Keratinocyte (primary cell): ENCODE data around the gene CHST15. TPM values are rescaled to one million over a fixed set of nuclear protein-coding genes. Genes with fewer than 3 reads are reported as not detected.

Experiments
- DNase-seq: peaks from one replicate; pipeline ENCODE4 v3.0.0-alpha.2; 2011; ENCODE audit warnings: low read depth, missing footprints, low spot score
- FAIRE-seq: peaks from 2 replicates; lab custom pipeline; 2011; peaks lifted over from hg19 to GRCh38; lab: Jason Lieb, UNC
- H2AFZ ChIP-seq: 2 replicates; pipeline ENCODE4 v1.6.0; 2012; ENCODE audit warnings: low read length, control low read depth, inconsistent platforms; ENCODE audit not compliant: control insufficient read depth
- H3K27ac ChIP-seq: 2 replicates; pipeline ENCODE4 v1.5.1; 2011; ENCODE audit warnings: low read length; ENCODE audit not compliant: control insufficient read depth, insufficient read depth
- H3K27me3 ChIP-seq: 3 replicates; pipeline ENCODE4 v1.6.0; 2011; ENCODE audit warnings: low read length; ENCODE audit not compliant: control insufficient read depth, insufficient read depth; ENCODE audit errors: extremely low read depth
- H3K36me3 ChIP-seq, 2 experiments: 2 replicates in 1 of 2; 3 replicates in 1 of 2; pipeline ENCODE4 v1.5.1; 2011; ENCODE audit warnings: low read length in 2 of 2, mild to moderate bottlenecking in 1 of 2; ENCODE audit not compliant: control insufficient read depth in 2 of 2, insufficient read depth in 2 of 2; ENCODE audit errors: extremely low read depth in 1 of 2
- H3K4me1 ChIP-seq: 3 replicates; pipeline ENCODE4 v1.5.1; 2011; ENCODE audit warnings: low read length; ENCODE audit not compliant: control insufficient read depth, insufficient read depth; ENCODE audit errors: extremely low read depth
- H3K4me2 ChIP-seq: 3 replicates; pipeline ENCODE4 v1.6.0; 2011; ENCODE audit warnings: low read depth, low read length; ENCODE audit not compliant: control insufficient read depth, insufficient read depth; ENCODE audit errors: extremely low read depth
- H3K4me3 ChIP-seq, 3 experiments: fragments of 200-600 bp in 1 of 3; sonication (generic) in 1 of 3; 2 replicates in 2 of 3; 3 replicates in 1 of 3; pipeline ENCODE4 v1.5.1; 2011 to 2016; ENCODE audit warnings: low read length in 3 of 3, mild to moderate bottlenecking in 3 of 3, control low read depth in 2 of 3, inconsistent platforms in 1 of 3, low read depth in 1 of 3, mixed read lengths in 1 of 3, mixed run types in 1 of 3, moderate library complexity in 1 of 3; ENCODE audit not compliant: control insufficient read depth in 2 of 3, insufficient read depth in 2 of 3; ENCODE audit errors: extremely low read depth in 1 of 3
- H3K79me2 ChIP-seq: 2 replicates; pipeline ENCODE4 v1.6.0; 2012; ENCODE audit warnings: low read length; ENCODE audit not compliant: control insufficient read depth, insufficient read depth
- H3K9ac ChIP-seq: 3 replicates; pipeline ENCODE4 v1.6.0; 2011; ENCODE audit warnings: low read length; ENCODE audit not compliant: control insufficient read depth, insufficient read depth; ENCODE audit errors: extremely low read depth
- H3K9me1 ChIP-seq: 3 replicates; pipeline ENCODE4 v1.6.0; 2011; ENCODE audit warnings: low read length; ENCODE audit not compliant: control insufficient read depth, insufficient read depth; ENCODE audit errors: extremely low read depth
- H3K9me3 ChIP-seq: 2 replicates; pipeline ENCODE4 v1.5.1; 2012; ENCODE audit warnings: low read depth, low read length; ENCODE audit not compliant: control insufficient read depth
- H4K20me1 ChIP-seq: 3 replicates; pipeline ENCODE4 v1.6.0; 2011; ENCODE audit warnings: low read length; ENCODE audit not compliant: control insufficient read depth, insufficient read depth; ENCODE audit errors: extremely low read depth
- CTCF ChIP-seq, 3 experiments: IDR thresholded peaks in 1 of 3; conservative IDR thresholded peaks in 1 of 3; optimal IDR thresholded peaks in 1 of 3; 2 replicates in 2 of 3; 3 replicates in 1 of 3; pipeline versions ENCODE3 to v1.5.1; 2011; ENCODE audit warnings: low read length in 3 of 3, mild to moderate bottlenecking in 3 of 3, moderate library complexity in 2 of 3, control low read depth in 1 of 3, inconsistent platforms in 1 of 3; ENCODE audit not compliant: insufficient read depth in 2 of 3; ENCODE audit errors: extremely low read depth in 1 of 3
- EZH2 ChIP-seq: IDR thresholded peaks from one replicate; pipeline ENCODE4 v1.6.1; 2012; ENCODE audit warnings: inconsistent platforms, mild to moderate bottlenecking, low read length, moderate library complexity
- dilution Hi-C: fragments of 300-500 bp; cut with MboI; formaldehyde crosslinking; loops from one replicate; pipeline ENCODE4 v1.7.0; 2020; ENCODE audit warnings: low sequenced_read_pairs; ENCODE audit not compliant: extremely low pct_ligation_motif_present
- polyA plus RNA-seq, 5 experiments: library from polyadenylated mRNA; depleted of rRNA in 3 of 5; stranded (reverse) in 3 of 5; stranded (forward) in 1 of 5; unstranded in 1 of 5; fragments of >200 nt; gene quantifications; 1 replicate in 1 of 5; 2 replicates in 3 of 5; 3 replicates in 1 of 5; pipeline versions ENCODE4 v1.2.1 to v1.2.3, GENCODE V29; 2011 to 2012; ENCODE audit warnings: missing spikeins in 2 of 5, low read depth in 1 of 5, low replicate concordance in 1 of 5

Gene CHST15
- polyA plus RNA-seq, 1 donor (not counting 4 experiments of a cell fraction or from before 2014, with no cell fraction given) = 24.5 TPM

GRCh38 chr10:123986736-123987135 lies 106.7 kb downstream of the CHST15 start:
- dilution Hi-C loops = loop anchor here (25.0 kb wide), 1 partner anchor 401 kb away; no protein-coding TSS in a partner anchor
- Histone ChIP-seq H4K20me1 (no peaks in the 10 kb centered on the region), H3K9me3 (peaks cover 2% of the 10 kb centered on the region), H3K9me1 (no peaks in the 10 kb centered on the region), H2AFZ (no peak overlapping the region), H3K27ac (no peak overlapping the region), H3K4me1 (no peaks in the 10 kb centered on the region), H3K27me3 (peaks cover 10% of the 10 kb centered on the region), H3K79me2 (no peaks in the 10 kb centered on the region), H3K4me2 (no peak overlapping the region), H3K4me3 (no peak overlapping the region), H3K36me3 (no peaks in the 10 kb centered on the region), H3K9ac (no peak overlapping the region)
- DNase-seq (no peak), FAIRE-seq (peak; percentile 5)
- TF ChIP-seq CTCF (optimal IDR thresholded peaks at IDR 0.05 in 1 of 3, IDR thresholded peaks at IDR 0.05 in 1 of 3, conservative IDR thresholded peaks at IDR 0.05 in 1 of 3; ENCODE audit: extremely low read depth in 1 of 3, insufficient read depth in 2 of 3, low read length in 3 of 3) (no peak), EZH2 (no peak)

- H2AFZ ChIP-seq = no peak overlapping the region
- no peaks in the 10 kb centered on the region for H3K79me2 ChIP-seq
- H3K9me3 ChIP-seq = peaks cover 3% of the 10 kb centered on the region
- H3K36me3 ChIP-seq = no peaks in the 10 kb centered on the region
- FAIRE-seq = no peak
- TF ChIP-seq CTCF (optimal IDR thresholded peaks at IDR 0.05 in 1 of 3, IDR thresholded peaks at IDR 0.05 in 1 of 3, conservative IDR thresholded peaks at IDR 0.05 in 1 of 3; ENCODE audit: extremely low read depth in 1 of 3, insufficient read depth in 2 of 3, low read length in 3 of 3) (no peak), EZH2 (no peak)
- DNase-seq = no peak
- H3K4me1 ChIP-seq = no peaks in the 10 kb centered on the region
- H4K20me1 ChIP-seq = no peaks in the 10 kb centered on the region
- H3K4me2 ChIP-seq = no peak overlapping the region
- H3K4me3 ChIP-seq = no peak overlapping the region
- H3K27me3 ChIP-seq = peaks cover 24% of the 10 kb centered on the region
- H3K27ac ChIP-seq = no peak overlapping the region
- H3K9ac ChIP-seq = no peak overlapping the region
- dilution Hi-C loops = no loop called here
- H3K9me1 ChIP-seq = no peaks in the 10 kb centered on the region
Measured at GRCh38 chr10:123974406-123974805, 119.0 kb downstream of the CHST15 start.
